NCI-H1436 (cell line): ENCODE measurements around the gene ZFC3H1.
"Not testable (repeated sequence)": the region's sequence is repeated elsewhere in the genome, so short reads cannot be mapped to it uniquely, and the experiment has no call there.

Experiments
- DNase-seq: peaks from one replicate; lab custom pipeline; 2025; lab: John Stamatoyannopoulos, UW

ZFC3H1 gene

GRCh38 chr12:71663561-71664410 lies at the start of gene ZFC3H1, which contains the start of gene THAP2:
Gene ZFC3H1 (minus strand): TSS chr12:71663848. CDS start chr12:71663610, 238 bp downstream.
Gene THAP2 (plus strand): TSS chr12:71664301. CDS start chr12:71664510, 209 bp downstream.
- DNase-seq: peak; percentile 97

GRCh38 chr12:71710276-71711125 lies 46.9 kb upstream of the ZFC3H1 start:
- DNase-seq: no peak

GRCh38 chr12:71708658-71709057 lies 45.0 kb upstream of the ZFC3H1 start:
- DNase-seq: no peak

GRCh38 chr12:71704920-71705319 lies 41.3 kb upstream of the ZFC3H1 start:
- DNase-seq: no peak

GRCh38 chr12:71703206-71703605 lies 39.6 kb upstream of the ZFC3H1 start:
- DNase-seq: no peak

GRCh38 chr12:71702590-71702989 lies 38.9 kb upstream of the ZFC3H1 start:
- DNase-seq: no peak

- not testable (repeated sequence) for DNase-seq
Observed at GRCh38 chr12:71702181-71702580, 38.5 kb upstream of the ZFC3H1 start.

GRCh38 chr12:71695782-71696181 lies 32.1 kb upstream of the ZFC3H1 start:
- no peak for DNase-seq

- no peak for DNase-seq
Observed at GRCh38 chr12:71694099-71694820, 30.6 kb upstream of the ZFC3H1 start.

GRCh38 chr12:71693651-71694050 lies 30.0 kb upstream of the ZFC3H1 start:
- DNase-seq: not testable (repeated sequence)

GRCh38 chr12:71693126-71693525 lies 29.5 kb upstream of the ZFC3H1 start:
- DNase-seq: no peak

GRCh38 chr12:71691504-71692129 lies 28.0 kb upstream of the ZFC3H1 start:
- DNase-seq: no peak

GRCh38 chr12:71688961-71689570 lies 25.4 kb upstream of the ZFC3H1 start:
- DNase-seq: no peak

- not testable (repeated sequence) for DNase-seq
Observed at GRCh38 chr12:71687172-71687571, 23.5 kb upstream of the ZFC3H1 start.

GRCh38 chr12:71686658-71687025 lies 23.0 kb upstream of the ZFC3H1 start:
- no peak for DNase-seq

GRCh38 chr12:71685914-71686657 lies 22.4 kb upstream of the ZFC3H1 start, which contains the start of gene TMEM19:
Gene TMEM19 (plus strand): TSS chr12:71686082. CDS start chr12:71686681, 599 bp downstream.
- peak; percentile 74 for DNase-seq

- no peak for DNase-seq
Observed at GRCh38 chr12:71685312-71685906, 21.8 kb upstream of the ZFC3H1 start.

- no peak for DNase-seq
Observed at GRCh38 chr12:71684081-71684480, 20.4 kb upstream of the ZFC3H1 start.

GRCh38 chr12:71683633-71684032 lies 20.0 kb upstream of the ZFC3H1 start:
- no peak for DNase-seq

GRCh38 chr12:71682466-71682865 lies 18.8 kb upstream of the ZFC3H1 start:
- DNase-seq: no peak
